Measurements from ENCODE around the gene ALS2CL.

Gene ALS2CL

GRCh38 chr3:46629551-46630517, 63.6 kb downstream of the ALS2CL start:
- peak; percentile 64 for DNase-seq (ENCODE audit: extremely low spot score)
- CTCF ChIA-PET: interaction anchor here (0.7 to 3.5 kb wide), 5 partner anchors 12 to 742 kb away, joined by 3 to 21 read pairs (median 3); no protein-coding TSS in a partner anchor
- POLR2A ChIA-PET: interaction anchor here (1.2 kb wide), 1 partner anchor 141 kb away, joined by 7 read pairs; no protein-coding TSS in a partner anchor
- TF ChIP-seq SP1 (IDR thresholded peaks at IDR 0.05): no peak
- no peak for TF ChIP-seq TARDBP (IDR thresholded peaks at IDR 0.05)
- TF ChIP-seq ARNT (IDR thresholded peaks at IDR 0.05): no peak
- TF ChIP-seq SUZ12 (IDR thresholded peaks at IDR 0.05): no peak
- TF ChIP-seq L3MBTL2 (conservative IDR thresholded peaks at IDR 0.05): 0 out of 2 replicates have a peak, but pooled peaks have one; percentile 43
- no peak for TF ChIP-seq LEF1 (IDR thresholded peaks at IDR 0.05; ENCODE audit: borderline replicate concordance)

- ChIA-PET CTCF (interaction anchor here (0.7 to 3.5 kb wide), 2 partner anchors 140 to 743 kb away, joined by 3 to 21 read pairs; no protein-coding TSS in a partner anchor), POLR2A (no interaction called here)
- TF ChIP-seq ELF4 (IDR thresholded peaks at IDR 0.05) (no peak), FOXK2 (IDR thresholded peaks at IDR 0.05) (no peak), BHLHE40 (IDR thresholded peaks at IDR 0.05; ENCODE audit: borderline replicate concordance) (no peak), CTBP1 (IDR thresholded peaks at IDR 0.05; ENCODE audit: borderline replicate concordance) (no peak)
- no peak for DNase-seq (ENCODE audit: extremely low spot score)
Observed at GRCh38 chr3:46628901-46629369, 64.5 kb downstream of the ALS2CL start.

- POLR2A ChIA-PET: no interaction called here
- TF ChIP-seq L3MBTL2 (conservative IDR thresholded peaks at IDR 0.05) (no peak), SP1 (IDR thresholded peaks at IDR 0.05) (no peak), BHLHE40 (IDR thresholded peaks at IDR 0.05; ENCODE audit: borderline replicate concordance) (no peak), HDGF (IDR thresholded peaks at IDR 0.05; ENCODE audit: borderline replicate concordance) (no peak), CTBP1 (IDR thresholded peaks at IDR 0.05; ENCODE audit: borderline replicate concordance) (no peak), ZNF384 (IDR thresholded peaks at IDR 0.05) (no peak)
- CTCF ChIA-PET: interaction anchor here (1.0 to 3.5 kb wide), 2 partner anchors 138 to 258 kb away, joined by 3 to 21 read pairs; no protein-coding TSS in a partner anchor
- no peak for DNase-seq (ENCODE audit: extremely low spot score)
Observed at GRCh38 chr3:46627078-46627477, 66.4 kb downstream of the ALS2CL start.

GRCh38 chr3:46626039-46626438, 67.4 kb downstream of the ALS2CL start:
- ChIA-PET CTCF (no interaction called here), POLR2A (no interaction called here)
- TF ChIP-seq NFRKB (IDR thresholded peaks at IDR 0.05): no peak
- no peak for TF ChIP-seq ELF4 (IDR thresholded peaks at IDR 0.05)
- TF ChIP-seq FOXM1 (IDR thresholded peaks at IDR 0.05; ENCODE audit: borderline replicate concordance): no peak
- TF ChIP-seq FOXA1 (IDR thresholded peaks at IDR 0.05): no peak
- TF ChIP-seq ARNT (IDR thresholded peaks at IDR 0.05): no peak
- no peak for TF ChIP-seq ZNF384 (IDR thresholded peaks at IDR 0.05)
- TF ChIP-seq CTBP1 (IDR thresholded peaks at IDR 0.05; ENCODE audit: borderline replicate concordance): no peak
- TF ChIP-seq TARDBP (IDR thresholded peaks at IDR 0.05): no peak
- TF ChIP-seq L3MBTL2 (conservative IDR thresholded peaks at IDR 0.05): no peak
- no peak for TF ChIP-seq PKNOX1 (IDR thresholded peaks at IDR 0.05)
- no peak for DNase-seq (ENCODE audit: extremely low spot score)

GRCh38 chr3:46624975-46625490, 68.4 kb downstream of the ALS2CL start:
- CTCF ChIA-PET: interaction anchor here (0.6 kb wide), 1 partner anchor 609 kb away, joined by 3 read pairs; no protein-coding TSS in a partner anchor
- TF ChIP-seq TARDBP (IDR thresholded peaks at IDR 0.05): no peak
- TF ChIP-seq SUZ12 (IDR thresholded peaks at IDR 0.05): no peak
- no peak for TF ChIP-seq LEF1 (IDR thresholded peaks at IDR 0.05; ENCODE audit: borderline replicate concordance)
- no peak for TF ChIP-seq FOXA1 (IDR thresholded peaks at IDR 0.05)
- no peak for TF ChIP-seq FOXM1 (IDR thresholded peaks at IDR 0.05; ENCODE audit: borderline replicate concordance)
- TF ChIP-seq SP1 (IDR thresholded peaks at IDR 0.05): no peak
- no peak for TF ChIP-seq CTBP1 (IDR thresholded peaks at IDR 0.05; ENCODE audit: borderline replicate concordance)
- TF ChIP-seq ELF4 (IDR thresholded peaks at IDR 0.05): no peak
- TF ChIP-seq BHLHE40 (IDR thresholded peaks at IDR 0.05; ENCODE audit: borderline replicate concordance): no peak
- no peak for TF ChIP-seq NFRKB (IDR thresholded peaks at IDR 0.05)
- TF ChIP-seq ZNF384 (IDR thresholded peaks at IDR 0.05): no peak
- TF ChIP-seq PKNOX1 (IDR thresholded peaks at IDR 0.05): no peak
- TF ChIP-seq L3MBTL2 (conservative IDR thresholded peaks at IDR 0.05): no peak
- TF ChIP-seq FOXK2 (IDR thresholded peaks at IDR 0.05): no peak
- TF ChIP-seq HDGF (IDR thresholded peaks at IDR 0.05; ENCODE audit: borderline replicate concordance): no peak
- no peak for TF ChIP-seq ARNT (IDR thresholded peaks at IDR 0.05)
- POLR2A ChIA-PET: no interaction called here
- DNase-seq (ENCODE audit: extremely low spot score): no peak

- DNase-seq (ENCODE audit: extremely low spot score): no peak
- ChIA-PET CTCF (no interaction called here), POLR2A (no interaction called here)
- TF ChIP-seq ZNF384 (IDR thresholded peaks at IDR 0.05): no peak
Observed at GRCh38 chr3:46624533-46624932, 68.9 kb downstream of the ALS2CL start.
